Loucy (cell line): ENCODE measurements around the gene C8B.

Experiments used
- EZH2phosphoT487 ChIP-seq: fragments of 200-600 bp; IDR thresholded peaks from 2 replicates; pipeline ENCODE4 v1.6.1; 2018; ENCODE audit warnings: antibody characterized with exemption, mild to moderate bottlenecking, moderate library complexity, borderline replicate concordance
- TF ChIP-seq, protein P1 (sequence below): fragments of 200-600 bp; sonication (generic); conservative IDR thresholded peaks from 2 replicates; pipeline ENCODE4 v1.5.1; 2014; ENCODE audit warnings: mild to moderate bottlenecking, antibody characterized with exemption, low read length

DNA sequence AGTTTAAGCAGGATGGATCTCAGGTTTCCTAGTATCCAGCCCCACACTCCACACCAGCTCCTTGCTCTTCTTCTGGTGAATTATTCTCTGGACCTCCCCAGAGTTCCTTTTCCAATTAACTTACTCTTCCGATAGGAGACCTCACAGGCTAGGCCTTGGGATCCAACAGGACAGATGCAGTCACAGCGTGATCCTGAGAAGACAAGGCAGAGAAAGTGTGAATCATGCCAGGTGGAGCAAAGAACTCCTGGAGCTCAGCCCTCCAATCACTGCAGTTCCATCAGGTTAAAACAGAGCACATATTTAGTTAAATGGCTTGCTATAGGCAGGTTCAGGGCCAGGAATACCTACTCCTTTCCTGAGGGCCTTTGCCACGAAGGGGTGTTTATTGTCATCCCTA lies 34.1 kb downstream of the C8B start:
- TF ChIP-seq EZH2phosphoT487: no peak
- TF ChIP-seq, protein P1, sequence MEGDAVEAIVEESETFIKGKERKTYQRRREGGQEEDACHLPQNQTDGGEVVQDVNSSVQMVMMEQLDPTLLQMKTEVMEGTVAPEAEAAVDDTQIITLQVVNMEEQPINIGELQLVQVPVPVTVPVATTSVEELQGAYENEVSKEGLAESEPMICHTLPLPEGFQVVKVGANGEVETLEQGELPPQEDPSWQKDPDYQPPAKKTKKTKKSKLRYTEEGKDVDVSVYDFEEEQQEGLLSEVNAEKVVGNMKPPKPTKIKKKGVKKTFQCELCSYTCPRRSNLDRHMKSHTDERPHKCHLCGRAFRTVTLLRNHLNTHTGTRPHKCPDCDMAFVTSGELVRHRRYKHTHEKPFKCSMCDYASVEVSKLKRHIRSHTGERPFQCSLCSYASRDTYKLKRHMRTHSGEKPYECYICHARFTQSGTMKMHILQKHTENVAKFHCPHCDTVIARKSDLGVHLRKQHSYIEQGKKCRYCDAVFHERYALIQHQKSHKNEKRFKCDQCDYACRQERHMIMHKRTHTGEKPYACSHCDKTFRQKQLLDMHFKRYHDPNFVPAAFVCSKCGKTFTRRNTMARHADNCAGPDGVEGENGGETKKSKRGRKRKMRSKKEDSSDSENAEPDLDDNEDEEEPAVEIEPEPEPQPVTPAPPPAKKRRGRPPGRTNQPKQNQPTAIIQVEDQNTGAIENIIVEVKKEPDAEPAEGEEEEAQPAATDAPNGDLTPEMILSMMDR: no peak
